ENCODE measurements around the gene EML3. TPM values are rescaled to one million over a fixed set of nuclear protein-coding genes. Genes with fewer than 3 reads are reported as not detected.

Gene EML3
- total and polyA plus RNA-seq, 2 of the 13 experiments (the other 11 are each of a cell fraction or from before 2014, with no cell fraction given) = 10.6 to 12.3 TPM

DNA sequence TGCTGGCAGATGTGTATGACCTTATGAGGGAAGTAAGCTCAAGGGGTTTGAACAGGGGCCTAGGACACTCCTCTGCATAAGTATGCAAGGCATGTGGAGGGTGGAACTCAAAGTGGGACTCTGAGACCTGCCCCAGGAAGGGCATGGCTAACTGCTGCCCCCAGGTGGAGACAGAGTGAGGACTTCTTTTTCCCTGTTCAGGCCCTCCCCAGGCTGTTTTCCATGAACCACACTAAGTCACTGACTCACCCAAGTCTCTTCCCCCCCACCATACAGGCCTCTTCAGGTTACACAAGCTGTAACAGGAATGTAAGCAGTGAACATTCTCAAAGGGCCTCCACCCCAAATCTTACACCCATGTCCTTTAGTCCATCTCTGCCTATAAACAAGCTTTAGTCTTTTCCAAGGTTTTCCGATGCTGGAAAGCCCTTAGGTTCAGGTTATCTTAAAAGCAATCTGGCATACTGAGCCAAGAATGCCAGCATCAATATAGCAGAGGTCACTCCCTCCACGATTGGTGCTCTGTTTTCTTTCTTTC, 51.9 kb downstream of the EML3 start (continued):
- TF ChIP-seq, protein P1, sequence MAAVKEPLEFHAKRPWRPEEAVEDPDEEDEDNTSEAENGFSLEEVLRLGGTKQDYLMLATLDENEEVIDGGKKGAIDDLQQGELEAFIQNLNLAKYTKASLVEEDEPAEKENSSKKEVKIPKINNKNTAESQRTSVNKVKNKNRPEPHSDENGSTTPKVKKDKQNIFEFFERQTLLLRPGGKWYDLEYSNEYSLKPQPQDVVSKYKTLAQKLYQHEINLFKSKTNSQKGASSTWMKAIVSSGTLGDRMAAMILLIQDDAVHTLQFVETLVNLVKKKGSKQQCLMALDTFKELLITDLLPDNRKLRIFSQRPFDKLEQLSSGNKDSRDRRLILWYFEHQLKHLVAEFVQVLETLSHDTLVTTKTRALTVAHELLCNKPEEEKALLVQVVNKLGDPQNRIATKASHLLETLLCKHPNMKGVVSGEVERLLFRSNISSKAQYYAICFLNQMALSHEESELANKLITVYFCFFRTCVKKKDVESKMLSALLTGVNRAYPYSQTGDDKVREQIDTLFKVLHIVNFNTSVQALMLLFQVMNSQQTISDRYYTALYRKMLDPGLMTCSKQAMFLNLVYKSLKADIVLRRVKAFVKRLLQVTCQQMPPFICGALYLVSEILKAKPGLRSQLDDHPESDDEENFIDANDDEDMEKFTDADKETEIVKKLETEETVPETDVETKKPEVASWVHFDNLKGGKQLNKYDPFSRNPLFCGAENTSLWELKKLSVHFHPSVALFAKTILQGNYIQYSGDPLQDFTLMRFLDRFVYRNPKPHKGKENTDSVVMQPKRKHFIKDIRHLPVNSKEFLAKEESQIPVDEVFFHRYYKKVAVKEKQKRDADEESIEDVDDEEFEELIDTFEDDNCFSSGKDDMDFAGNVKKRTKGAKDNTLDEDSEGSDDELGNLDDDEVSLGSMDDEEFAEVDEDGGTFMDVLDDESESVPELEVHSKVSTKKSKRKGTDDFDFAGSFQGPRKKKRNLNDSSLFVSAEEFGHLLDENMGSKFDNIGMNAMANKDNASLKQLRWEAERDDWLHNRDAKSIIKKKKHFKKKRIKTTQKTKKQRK (IDR thresholded peaks at IDR 0.05; ENCODE audit: low read length) = no peak
- TF ChIP-seq, protein P2, sequence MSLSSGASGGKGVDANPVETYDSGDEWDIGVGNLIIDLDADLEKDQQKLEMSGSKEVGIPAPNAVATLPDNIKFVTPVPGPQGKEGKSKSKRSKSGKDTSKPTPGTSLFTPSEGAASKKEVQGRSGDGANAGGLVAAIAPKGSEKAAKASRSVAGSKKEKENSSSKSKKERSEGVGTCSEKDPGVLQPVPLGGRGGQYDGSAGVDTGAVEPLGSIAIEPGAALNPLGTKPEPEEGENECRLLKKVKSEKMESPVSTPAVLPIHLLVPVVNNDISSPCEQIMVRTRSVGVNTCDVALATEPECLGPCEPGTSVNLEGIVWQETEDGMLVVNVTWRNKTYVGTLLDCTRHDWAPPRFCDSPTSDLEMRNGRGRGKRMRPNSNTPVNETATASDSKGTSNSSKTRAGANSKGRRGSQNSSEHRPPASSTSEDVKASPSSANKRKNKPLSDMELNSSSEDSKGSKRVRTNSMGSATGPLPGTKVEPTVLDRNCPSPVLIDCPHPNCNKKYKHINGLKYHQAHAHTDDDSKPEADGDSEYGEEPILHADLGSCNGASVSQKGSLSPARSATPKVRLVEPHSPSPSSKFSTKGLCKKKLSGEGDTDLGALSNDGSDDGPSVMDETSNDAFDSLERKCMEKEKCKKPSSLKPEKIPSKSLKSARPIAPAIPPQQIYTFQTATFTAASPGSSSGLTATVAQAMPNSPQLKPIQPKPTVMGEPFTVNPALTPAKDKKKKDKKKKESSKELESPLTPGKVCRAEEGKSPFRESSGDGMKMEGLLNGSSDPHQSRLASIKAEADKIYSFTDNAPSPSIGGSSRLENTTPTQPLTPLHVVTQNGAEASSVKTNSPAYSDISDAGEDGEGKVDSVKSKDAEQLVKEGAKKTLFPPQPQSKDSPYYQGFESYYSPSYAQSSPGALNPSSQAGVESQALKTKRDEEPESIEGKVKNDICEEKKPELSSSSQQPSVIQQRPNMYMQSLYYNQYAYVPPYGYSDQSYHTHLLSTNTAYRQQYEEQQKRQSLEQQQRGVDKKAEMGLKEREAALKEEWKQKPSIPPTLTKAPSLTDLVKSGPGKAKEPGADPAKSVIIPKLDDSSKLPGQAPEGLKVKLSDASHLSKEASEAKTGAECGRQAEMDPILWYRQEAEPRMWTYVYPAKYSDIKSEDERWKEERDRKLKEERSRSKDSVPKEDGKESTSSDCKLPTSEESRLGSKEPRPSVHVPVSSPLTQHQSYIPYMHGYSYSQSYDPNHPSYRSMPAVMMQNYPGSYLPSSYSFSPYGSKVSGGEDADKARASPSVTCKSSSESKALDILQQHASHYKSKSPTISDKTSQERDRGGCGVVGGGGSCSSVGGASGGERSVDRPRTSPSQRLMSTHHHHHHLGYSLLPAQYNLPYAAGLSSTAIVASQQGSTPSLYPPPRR (CRISPR knock-in tag; IDR thresholded peaks at IDR 0.05; ENCODE audit: borderline replicate concordance) = peak; percentile 36; the same call in 1 of the 2 replicates
- TF ChIP-seq HNF4G (IDR thresholded peaks at IDR 0.05; ENCODE audit: borderline replicate concordance, low read depth, low read length) = peak; percentile 17; the same call in 1 of the 2 replicates
- peak; percentile 20; the same call in 1 of the 2 replicates for TF ChIP-seq HNF4G (CRISPR knock-in tag; IDR thresholded peaks at IDR 0.05; ENCODE audit: borderline replicate concordance, low read depth)
- TF ChIP-seq SOX6 (IDR thresholded peaks at IDR 0.05) = no peak
- peak; percentile 55; the same call in 1 of the 2 replicates for TF ChIP-seq SOX6 (CRISPR knock-in tag; IDR thresholded peaks at IDR 0.05)
- TF ChIP-seq, protein P3, sequence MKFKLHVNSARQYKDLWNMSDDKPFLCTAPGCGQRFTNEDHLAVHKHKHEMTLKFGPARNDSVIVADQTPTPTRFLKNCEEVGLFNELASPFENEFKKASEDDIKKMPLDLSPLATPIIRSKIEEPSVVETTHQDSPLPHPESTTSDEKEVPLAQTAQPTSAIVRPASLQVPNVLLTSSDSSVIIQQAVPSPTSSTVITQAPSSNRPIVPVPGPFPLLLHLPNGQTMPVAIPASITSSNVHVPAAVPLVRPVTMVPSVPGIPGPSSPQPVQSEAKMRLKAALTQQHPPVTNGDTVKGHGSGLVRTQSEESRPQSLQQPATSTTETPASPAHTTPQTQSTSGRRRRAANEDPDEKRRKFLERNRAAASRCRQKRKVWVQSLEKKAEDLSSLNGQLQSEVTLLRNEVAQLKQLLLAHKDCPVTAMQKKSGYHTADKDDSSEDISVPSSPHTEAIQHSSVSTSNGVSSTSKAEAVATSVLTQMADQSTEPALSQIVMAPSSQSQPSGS (CRISPR knock-in tag; IDR thresholded peaks at IDR 0.05) = 0 out of 2 replicates have a peak, but pooled peaks have one; percentile 22
- 0 out of 2 replicates have a peak, but pooled peaks have one; percentile 9 for TF ChIP-seq HCFC1 (IDR thresholded peaks at IDR 0.05; ENCODE audit: low read depth, low read length)
- peak; percentile 59; the same call in 1 of the 2 replicates for TF ChIP-seq SALL1 (CRISPR knock-in tag; IDR thresholded peaks at IDR 0.05)
- peak; percentile 61; the same call in 1 of the 2 replicates for TF ChIP-seq MXD4 (CRISPR knock-in tag; IDR thresholded peaks at IDR 0.05)
- no peak for TF ChIP-seq SMYD3 (CRISPR knock-in tag; IDR thresholded peaks at IDR 0.05)
- TF ChIP-seq XRCC5 (optimal IDR thresholded peaks at IDR 0.05; ENCODE audit: low read length) = peak; percentile 86
- TF ChIP-seq, protein P4, sequence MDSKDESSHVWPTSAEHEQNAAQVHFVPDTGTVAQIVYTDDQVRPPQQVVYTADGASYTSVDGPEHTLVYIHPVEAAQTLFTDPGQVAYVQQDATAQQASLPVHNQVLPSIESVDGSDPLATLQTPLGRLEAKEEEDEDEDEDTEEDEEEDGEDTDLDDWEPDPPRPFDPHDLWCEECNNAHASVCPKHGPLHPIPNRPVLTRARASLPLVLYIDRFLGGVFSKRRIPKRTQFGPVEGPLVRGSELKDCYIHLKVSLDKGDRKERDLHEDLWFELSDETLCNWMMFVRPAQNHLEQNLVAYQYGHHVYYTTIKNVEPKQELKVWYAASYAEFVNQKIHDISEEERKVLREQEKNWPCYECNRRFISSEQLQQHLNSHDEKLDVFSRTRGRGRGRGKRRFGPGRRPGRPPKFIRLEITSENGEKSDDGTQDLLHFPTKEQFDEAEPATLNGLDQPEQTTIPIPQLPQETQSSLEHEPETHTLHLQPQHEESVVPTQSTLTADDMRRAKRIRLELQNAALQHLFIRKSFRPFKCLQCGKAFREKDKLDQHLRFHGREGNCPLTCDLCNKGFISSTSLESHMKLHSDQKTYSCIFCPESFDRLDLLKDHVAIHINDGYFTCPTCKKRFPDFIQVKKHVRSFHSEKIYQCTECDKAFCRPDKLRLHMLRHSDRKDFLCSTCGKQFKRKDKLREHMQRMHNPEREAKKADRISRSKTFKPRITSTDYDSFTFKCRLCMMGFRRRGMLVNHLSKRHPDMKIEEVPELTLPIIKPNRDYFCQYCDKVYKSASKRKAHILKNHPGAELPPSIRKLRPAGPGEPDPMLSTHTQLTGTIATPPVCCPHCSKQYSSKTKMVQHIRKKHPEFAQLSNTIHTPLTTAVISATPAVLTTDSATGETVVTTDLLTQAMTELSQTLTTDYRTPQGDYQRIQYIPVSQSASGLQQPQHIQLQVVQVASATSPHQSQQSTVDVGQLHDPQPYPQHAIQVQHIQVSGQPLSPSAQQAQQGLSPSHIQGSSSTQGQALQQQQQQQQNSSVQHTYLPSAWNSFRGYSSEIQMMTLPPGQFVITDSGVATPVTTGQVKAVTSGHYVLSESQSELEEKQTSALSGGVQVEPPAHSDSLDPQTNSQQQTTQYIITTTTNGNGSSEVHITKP (CRISPR knock-in tag; IDR thresholded peaks at IDR 0.05; ENCODE audit: low read depth) = peak; percentile 30; the same call in 1 of the 2 replicates
- TF ChIP-seq MXI1 (IDR thresholded peaks at IDR 0.05; ENCODE audit: borderline replicate concordance, low read depth, low read length) = peak; percentile 71; the same call in 1 of the 3 replicates

Measured in HepG2 (cell line).